ENCODE measurements around the gene ATP6V0C.
"Not testable (repeated sequence)": the region's sequence is repeated elsewhere in the genome, so short reads cannot be mapped to it uniquely, and the experiment has no call there.

Gene ATP6V0C

DNA sequence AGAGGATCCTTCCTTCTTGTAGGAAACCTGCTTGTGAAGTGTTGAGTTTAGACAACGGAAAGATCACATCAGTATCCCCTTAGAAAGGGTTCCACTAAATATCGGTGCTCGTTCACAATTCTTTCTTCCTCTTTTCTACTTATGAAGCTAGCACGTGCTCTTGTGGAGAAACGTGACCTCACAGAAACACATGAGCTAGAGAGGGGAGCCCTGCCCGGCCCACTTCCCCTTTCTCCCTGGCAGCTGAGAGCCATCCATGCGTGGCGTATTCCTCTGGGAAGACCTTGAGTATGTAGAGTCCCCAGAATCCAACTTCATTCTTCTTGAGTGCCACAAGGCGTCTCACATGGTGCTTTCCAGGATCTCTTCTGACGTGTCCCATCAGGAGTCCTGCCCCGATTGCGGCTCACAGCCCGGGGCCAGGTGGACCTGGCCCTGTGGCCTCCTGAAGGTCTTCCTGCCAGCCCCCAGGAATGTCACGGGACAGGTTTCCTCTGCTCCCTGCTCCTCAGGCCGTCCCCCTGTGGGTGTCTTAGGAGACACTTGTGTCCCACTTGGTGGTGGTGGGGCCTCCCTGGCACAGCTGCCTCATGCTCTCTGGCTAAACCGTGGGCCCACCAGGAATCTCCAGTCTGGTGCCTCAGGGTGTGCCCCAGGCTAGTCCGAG lies 46.5 kb downstream of the ATP6V0C start:
- DNase-seq: not testable (repeated sequence)

DNA sequence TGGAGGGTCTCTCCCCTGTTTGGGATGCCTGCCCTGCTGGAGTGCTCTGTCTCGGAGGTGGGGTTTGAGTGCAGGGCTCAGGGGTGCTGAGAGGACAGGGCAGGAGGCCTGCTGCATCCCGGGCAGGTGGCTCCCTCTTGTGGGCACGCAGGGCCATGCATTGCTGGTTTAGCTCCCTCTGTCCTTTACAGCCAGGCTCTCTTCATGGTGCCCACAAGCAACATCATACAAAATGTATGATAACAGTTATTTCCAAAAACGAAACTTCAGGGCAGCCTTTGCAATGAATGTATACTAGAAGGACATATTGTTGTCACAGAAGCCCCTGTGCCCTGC lies 47.0 kb downstream of the ATP6V0C start:
- DNase-seq: not testable (repeated sequence)

DNA sequence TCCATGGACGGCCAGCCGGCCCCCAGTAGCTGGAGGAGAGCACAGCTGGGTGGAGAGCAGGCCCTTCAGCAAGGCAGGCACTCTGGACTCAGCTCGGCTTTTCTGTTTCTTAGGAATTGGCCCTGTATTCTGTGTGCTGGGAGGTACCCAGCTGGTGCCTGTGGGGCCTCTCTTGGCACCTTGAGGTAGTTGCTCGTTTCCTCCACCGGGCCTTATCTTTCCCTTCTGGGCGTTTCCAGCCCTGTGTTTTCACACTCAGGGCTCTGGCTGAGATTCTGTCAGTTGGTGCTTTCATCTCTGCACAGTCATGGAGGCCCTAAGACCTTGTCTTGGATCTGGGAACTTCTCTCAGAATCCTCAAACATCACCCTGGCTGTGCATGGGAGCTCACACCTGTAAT lies 53.8 kb downstream of the ATP6V0C start:
- not testable (repeated sequence) for DNase-seq

DNA sequence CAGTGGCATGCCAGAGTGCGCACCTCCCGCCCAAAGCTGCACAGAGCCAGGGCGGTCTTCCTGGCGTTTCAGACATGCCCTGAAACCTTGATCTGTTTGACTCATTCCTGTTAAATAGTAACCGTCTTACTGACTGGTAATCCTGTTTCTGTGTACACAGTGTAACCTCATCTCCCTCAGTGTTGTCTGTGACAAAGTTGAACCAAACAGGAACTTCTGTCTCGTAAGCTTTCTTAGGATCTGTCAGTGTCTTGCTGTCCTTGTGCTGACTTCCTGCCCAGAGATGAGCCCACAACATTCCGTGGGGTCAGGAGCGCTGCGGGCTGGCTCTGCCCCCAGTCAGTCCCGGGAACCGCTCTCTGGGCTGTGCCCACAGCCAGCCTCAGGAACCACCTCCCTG lies 54.8 kb downstream of the ATP6V0C start:
- DNase-seq: not testable (repeated sequence)
